Amygdala (tissue), 56 donors: ENCODE data around the gene IRX5.

ENCODE experiments used
- DNase-seq, 56 donors: peaks; one replicate each; lab custom pipeline; 2025; lab: John Stamatoyannopoulos, UW

IRX5 gene

GRCh38 chr16:54930005-54930868, at the start of gene IRX5:
IRX5 (plus strand) TSS chr16:54930865; CDS start chr16:54931199, 334 bp downstream.
- peak in 54 of 56 donors; percentile 12 to 80 (median 52) for DNase-seq

GRCh38 chr16:54882556-54882955, 48.1 kb upstream of the IRX5 start:
- no peak for DNase-seq

- DNase-seq, result no peak
Observed at GRCh38 chr16:54883358-54883757, 47.3 kb upstream of the IRX5 start.

GRCh38 chr16:54886078-54886477, 44.6 kb upstream of the IRX5 start:
- DNase-seq, result no peak

GRCh38 chr16:54890381-54890780, 40.3 kb upstream of the IRX5 start:
- DNase-seq, result no peak

- DNase-seq, result no peak
Observed at GRCh38 chr16:54891346-54891745, 39.3 kb upstream of the IRX5 start.

GRCh38 chr16:54892981-54893380, 37.7 kb upstream of the IRX5 start:
- no peak for DNase-seq

- no peak for DNase-seq
Observed at GRCh38 chr16:54897930-54898329, 32.7 kb upstream of the IRX5 start.

- DNase-seq, result no peak
Observed at GRCh38 chr16:54901606-54902005, 29.1 kb upstream of the IRX5 start.

GRCh38 chr16:54903047-54903446, 27.6 kb upstream of the IRX5 start:
- no peak for DNase-seq

GRCh38 chr16:54911079-54911478, 19.6 kb upstream of the IRX5 start:
- no peak for DNase-seq

- no peak for DNase-seq
Observed at GRCh38 chr16:54912720-54913119, 17.9 kb upstream of the IRX5 start.

- no peak for DNase-seq
Observed at GRCh38 chr16:54921206-54921824, 9.3 kb upstream of the IRX5 start.

- no peak for DNase-seq
Observed at GRCh38 chr16:54923055-54923473, 7.6 kb upstream of the IRX5 start.

- no peak for DNase-seq
Observed at GRCh38 chr16:54923988-54924387, 6.7 kb upstream of the IRX5 start.

GRCh38 chr16:54926166-54926838, 4.4 kb upstream of the IRX5 start:
- DNase-seq, result no peak

GRCh38 chr16:54927125-54928015, 3.3 kb upstream of the IRX5 start:
- no peak for DNase-seq

GRCh38 chr16:54928016-54928356, 2.7 kb upstream of the IRX5 start:
- no peak for DNase-seq

- peak in 5 of 56 donors; percentile 34 to 79 (median 59) for DNase-seq
Observed at GRCh38 chr16:54928411-54929089, 2.1 kb upstream of the IRX5 start.
